BE2C (cell line): ENCODE results near the gene HS3ST5.

Experiments
- DNase-seq: peaks from one replicate; pipeline ENCODE4 v3.0.0-alpha.2; 2020
- H3K27me3 ChIP-seq: fragments of 250-450 bp; sonication (Bioruptor Pico); 2 replicates; pipeline ENCODE4 v1.5.1; 2020; ENCODE audit warnings: mild to moderate bottlenecking
- H3K36me3 ChIP-seq: fragments of 250-450 bp; sonication (Bioruptor Pico); 2 replicates; pipeline ENCODE4 v1.5.1; 2020; ENCODE audit warnings: mild to moderate bottlenecking
- H3K4me1 ChIP-seq: fragments of 250-450 bp; sonication (Bioruptor Pico); 2 replicates; pipeline ENCODE4 v1.5.1; 2020
- H3K4me3 ChIP-seq: 2 replicates; pipeline ENCODE4 v1.5.1; 2011; ENCODE audit warnings: low read depth, low read length
- H3K9me3 ChIP-seq: fragments of 250-450 bp; sonication (Bioruptor Pico); 2 replicates; pipeline ENCODE4 v1.5.1; 2020
- TF ChIP-seq, protein P1 (sequence below): IDR thresholded peaks from 2 replicates; pipeline ENCODE4 v1.5.1; 2012; ENCODE audit warnings: mild to moderate bottlenecking, low read depth, low read length

HS3ST5 gene

DNA sequence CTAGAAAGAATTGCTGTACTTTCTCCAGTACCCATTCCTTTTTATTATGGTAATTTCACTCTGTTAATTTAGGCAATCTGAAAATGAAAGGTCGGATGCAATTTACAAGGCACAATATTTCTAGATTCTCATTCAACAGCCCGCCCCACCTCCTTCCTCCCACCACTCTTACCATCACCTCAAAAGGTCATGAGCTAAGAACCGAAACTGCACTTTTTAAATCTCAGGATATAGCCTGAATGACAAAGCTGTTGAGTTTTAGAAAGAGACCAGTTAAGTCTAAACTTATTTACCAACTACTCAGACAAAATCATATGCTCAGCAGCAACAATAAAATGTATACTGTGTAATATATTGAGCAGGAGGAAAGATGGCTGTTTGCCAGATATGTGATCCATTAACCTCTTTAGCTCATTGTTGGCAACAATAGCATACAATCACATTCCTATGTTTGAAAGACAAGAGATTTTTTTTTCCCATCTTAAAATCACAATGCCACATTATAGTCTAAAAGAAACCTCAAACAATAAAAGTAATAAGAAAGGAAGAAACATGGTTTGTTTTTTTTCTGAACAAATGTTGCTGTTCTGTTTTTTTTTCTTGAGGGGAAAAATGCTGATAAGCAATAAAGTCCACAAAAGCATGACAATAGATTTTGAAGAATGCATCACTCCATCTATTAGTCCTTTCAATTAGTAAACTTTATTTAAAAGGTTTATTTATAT is 1.6 kb upstream of the HS3ST5 start:
- TF ChIP-seq, protein P1, sequence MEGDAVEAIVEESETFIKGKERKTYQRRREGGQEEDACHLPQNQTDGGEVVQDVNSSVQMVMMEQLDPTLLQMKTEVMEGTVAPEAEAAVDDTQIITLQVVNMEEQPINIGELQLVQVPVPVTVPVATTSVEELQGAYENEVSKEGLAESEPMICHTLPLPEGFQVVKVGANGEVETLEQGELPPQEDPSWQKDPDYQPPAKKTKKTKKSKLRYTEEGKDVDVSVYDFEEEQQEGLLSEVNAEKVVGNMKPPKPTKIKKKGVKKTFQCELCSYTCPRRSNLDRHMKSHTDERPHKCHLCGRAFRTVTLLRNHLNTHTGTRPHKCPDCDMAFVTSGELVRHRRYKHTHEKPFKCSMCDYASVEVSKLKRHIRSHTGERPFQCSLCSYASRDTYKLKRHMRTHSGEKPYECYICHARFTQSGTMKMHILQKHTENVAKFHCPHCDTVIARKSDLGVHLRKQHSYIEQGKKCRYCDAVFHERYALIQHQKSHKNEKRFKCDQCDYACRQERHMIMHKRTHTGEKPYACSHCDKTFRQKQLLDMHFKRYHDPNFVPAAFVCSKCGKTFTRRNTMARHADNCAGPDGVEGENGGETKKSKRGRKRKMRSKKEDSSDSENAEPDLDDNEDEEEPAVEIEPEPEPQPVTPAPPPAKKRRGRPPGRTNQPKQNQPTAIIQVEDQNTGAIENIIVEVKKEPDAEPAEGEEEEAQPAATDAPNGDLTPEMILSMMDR, result no peak
- H3K4me3 ChIP-seq, result peak overlapping the region; percentile 83
- no peak for DNase-seq

DNA sequence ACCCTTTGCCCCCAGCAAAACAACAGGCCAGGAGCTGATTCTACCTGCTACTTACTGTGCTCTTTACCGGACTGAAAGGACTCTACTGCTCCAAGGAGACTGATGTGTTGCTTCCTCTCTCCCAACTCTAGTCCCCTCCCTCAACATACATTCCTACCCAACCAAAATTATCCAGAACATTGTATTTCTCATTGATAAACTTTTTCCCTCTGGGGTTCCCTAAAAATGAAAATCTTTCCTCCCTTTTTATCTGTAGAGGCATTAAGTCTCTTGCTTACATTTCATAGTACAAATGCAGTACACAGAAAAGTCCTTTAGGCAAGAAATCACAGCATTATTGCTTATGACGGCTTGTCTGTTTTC is 940 bp upstream of the HS3ST5 start:
- H3K4me3 ChIP-seq, result peak overlapping the region; percentile 83
- no peak for DNase-seq
- H3K27me3 ChIP-seq, result no peaks in the 10 kb centered on the region
- TF ChIP-seq, protein P1, result no peak
- H3K9me3 ChIP-seq, result no peaks in the 10 kb centered on the region
- peaks cover 7% of the 10 kb centered on the region for H3K4me1 ChIP-seq
- peaks cover 6% of the 10 kb centered on the region for H3K36me3 ChIP-seq

More for the DNA sequence above, 1.6 kb upstream of the HS3ST5 start:
- no peaks in the 10 kb centered on the region for H3K27me3 ChIP-seq
- no peaks in the 10 kb centered on the region for H3K9me3 ChIP-seq
- peaks cover 6% of the 10 kb centered on the region for H3K36me3 ChIP-seq
- peaks cover 7% of the 10 kb centered on the region for H3K4me1 ChIP-seq

DNA sequence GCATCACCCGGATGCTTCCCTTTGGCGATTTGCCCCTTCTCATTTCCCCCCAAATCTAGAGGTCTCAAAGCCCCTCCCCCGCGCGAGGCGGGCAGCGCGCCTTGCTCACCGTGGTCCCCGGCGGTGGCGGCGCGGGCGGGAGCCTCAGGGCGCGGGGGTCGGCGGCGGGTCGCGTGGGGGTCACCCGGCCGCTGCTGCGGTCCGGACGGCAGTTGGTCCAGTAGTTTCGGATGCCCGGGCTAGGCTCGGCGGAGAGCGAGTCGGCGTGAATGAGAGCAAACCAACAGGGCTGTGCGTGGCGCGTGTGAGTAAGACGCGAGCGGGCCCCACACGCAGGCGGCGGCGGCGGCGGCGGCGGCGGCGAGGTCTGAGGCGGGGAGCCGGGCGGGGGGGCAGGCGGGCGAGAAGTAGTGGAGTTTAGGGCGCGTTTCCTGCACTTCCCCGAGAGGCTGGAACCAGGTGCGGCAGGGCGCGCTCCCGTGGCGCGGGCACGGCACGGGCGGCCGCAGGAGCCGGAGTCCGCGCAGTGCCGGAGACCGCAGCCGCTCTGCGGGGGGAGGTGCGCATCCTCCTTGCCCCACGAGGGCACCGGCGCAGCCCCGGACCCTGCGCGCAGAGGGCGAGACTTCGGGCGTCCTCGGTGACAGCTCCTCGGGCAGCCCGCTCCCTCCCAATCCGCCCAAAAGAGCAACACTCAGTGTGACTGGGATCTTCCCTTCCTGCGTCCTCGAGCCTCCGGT is 567 bp downstream of the HS3ST5 start:
- TF ChIP-seq, protein P1, result no peak
- Histone ChIP-seq H3K36me3 (peaks cover 6% of the 10 kb centered on the region), H3K4me1 (peaks cover 7% of the 10 kb centered on the region), H3K4me3 (peak overlapping the region; percentile 83), H3K27me3 (no peaks in the 10 kb centered on the region), H3K9me3 (no peaks in the 10 kb centered on the region)
- peak; percentile 66 for DNase-seq

DNA sequence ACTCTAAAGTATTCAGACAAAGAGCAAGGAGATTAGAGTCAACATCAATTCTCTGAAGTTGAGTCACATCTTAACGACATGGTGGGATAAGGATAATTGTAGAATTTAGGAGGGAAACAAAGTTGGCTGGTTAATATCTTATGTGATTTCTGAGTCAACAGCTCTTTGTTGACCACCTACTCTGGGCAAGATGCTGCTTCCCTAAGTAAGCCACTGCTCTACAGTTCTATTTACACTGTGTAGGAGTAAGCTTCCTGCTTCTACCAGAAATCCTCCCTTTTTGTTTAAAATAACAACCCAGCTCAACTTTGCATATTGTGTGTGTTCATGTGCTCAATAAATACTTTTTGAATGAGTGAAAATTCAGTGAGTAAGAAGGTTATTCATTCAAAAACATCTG is 3.1 kb downstream of the HS3ST5 start:
- Histone ChIP-seq H3K36me3 (peaks cover 6% of the 10 kb centered on the region), H3K4me1 (peaks cover 4% of the 10 kb centered on the region), H3K27me3 (no peaks in the 10 kb centered on the region), H3K4me3 (peak overlapping the region; percentile 83), H3K9me3 (no peaks in the 10 kb centered on the region)
- TF ChIP-seq, protein P1, result no peak
- DNase-seq, result no peak

DNA sequence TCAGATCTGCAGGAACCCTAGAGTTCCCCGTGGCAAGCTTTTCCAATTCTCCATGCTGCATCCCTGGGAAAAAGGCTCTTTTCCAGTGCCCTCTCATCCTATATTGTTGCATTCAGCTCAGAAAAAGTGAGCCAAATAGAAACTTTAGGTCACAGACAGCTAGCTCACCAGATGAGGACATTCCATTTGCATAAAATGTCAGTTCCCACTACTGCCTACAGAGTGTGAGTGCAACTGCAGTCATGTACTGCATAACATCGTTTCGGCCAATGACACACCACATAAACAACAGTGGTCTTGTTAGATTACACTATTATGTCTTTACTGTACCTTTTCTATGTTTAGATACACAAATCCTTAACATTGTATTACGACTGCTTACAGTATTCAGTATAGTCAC is 8.6 kb downstream of the HS3ST5 start:
- H3K4me3 ChIP-seq, result no peak overlapping the region
- TF ChIP-seq, protein P1, result no peak

DNA sequence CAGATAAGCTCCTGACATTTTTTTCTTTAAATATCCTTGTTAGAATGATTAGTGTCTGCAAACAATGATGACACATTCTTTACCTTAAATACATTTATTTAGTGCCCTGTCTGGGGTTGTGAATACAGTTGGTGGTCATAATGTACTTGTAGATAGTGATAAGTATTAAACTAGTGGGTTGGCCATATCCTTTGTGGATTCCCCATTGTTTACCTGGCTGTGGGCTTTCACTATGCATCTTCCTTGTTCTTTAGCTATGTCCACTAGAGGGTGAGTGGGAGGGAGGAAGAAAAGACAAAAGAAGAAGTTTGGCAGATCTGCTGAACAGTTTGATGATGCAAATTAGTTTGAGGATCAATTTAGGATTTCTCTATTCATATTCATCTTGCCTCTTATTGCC is 15.7 kb downstream of the HS3ST5 start:
- Histone ChIP-seq H3K27me3 (no peaks in the 10 kb centered on the region), H3K9me3 (no peaks in the 10 kb centered on the region), H3K36me3 (peaks cover 12% of the 10 kb centered on the region), H3K4me3 (no peak overlapping the region), H3K4me1 (peaks cover 37% of the 10 kb centered on the region)
- TF ChIP-seq, protein P1, result peak; percentile 47
- DNase-seq, result no peak

More for the DNA sequence above, 8.6 kb downstream of the HS3ST5 start:
- Histone ChIP-seq H3K4me1 (peaks cover 5% of the 10 kb centered on the region), H3K9me3 (no peaks in the 10 kb centered on the region), H3K36me3 (peaks cover 4% of the 10 kb centered on the region; the same call in 1 of the 2 replicates), H3K27me3 (no peaks in the 10 kb centered on the region)
- DNase-seq, result no peak
